Activated CD8-positive, alpha-beta T cell treated with anti-CD3 and anti-CD28 coated beads for 36 hours (primary cell): Measurements from ENCODE around the gene LRRC18. TPM values are rescaled to one million over a fixed set of nuclear protein-coding genes. Genes with fewer than 3 reads are reported as not detected.

Experiments
- ATAC-seq: fragments of 200-7000 bp; cut with Tn5 transposase; one replicate; pipeline ENCODE4 v1.10.0; 2021; ENCODE audit warnings: mild to moderate bottlenecking, moderate library complexity
- CTCF ChIA-PET: fragments of 350-600 bp; sonication (Branson Sonifier 250); formaldehyde crosslinking; loops from one replicate; lab custom pipeline; 2021; ENCODE audit warnings: antibody characterized with exemption; lab: Charles Lee
- POLR2A ChIA-PET: fragments of 350-600 bp; sonication (Branson Sonifier 250); formaldehyde crosslinking; loops from one replicate; lab custom pipeline; 2021; ENCODE audit warnings: antibody characterized with exemption; lab: Charles Lee
- DNase-seq: peaks from one replicate; pipeline ENCODE4 v3.0.0-alpha.2; 2020
- H3K27ac Mint-ChIP-seq: one replicate; pipeline ENCODE4 v1.8.0; 2021; ENCODE audit warnings: mild to moderate bottlenecking, mixed read lengths
- H3K27me3 Mint-ChIP-seq: one replicate; pipeline ENCODE4 v1.8.0; 2021; ENCODE audit warnings: mixed read lengths
- H3K36me3 Mint-ChIP-seq: one replicate; pipeline ENCODE4 v1.8.0; 2021; ENCODE audit warnings: low read depth, mixed read lengths
- H3K4me1 Mint-ChIP-seq: one replicate; pipeline ENCODE4 v1.8.0; 2021; ENCODE audit warnings: low read depth, mixed read lengths
- H3K4me3 Mint-ChIP-seq: one replicate; pipeline ENCODE4 v1.8.0; 2021; ENCODE audit warnings: mild to moderate bottlenecking, moderate library complexity, mixed read lengths
- H3K9me3 Mint-ChIP-seq: one replicate; pipeline ENCODE4 v1.8.0; 2021; ENCODE audit warnings: mixed read lengths
- intact Hi-C: fragments of 100-400 bp; cut with micrococcal nuclease; formaldehyde crosslinking; loops from one replicate; pipeline ENCODE4 v1.10.0; 2022
- total RNA-seq, 2 experiments: library from RNA; stranded (reverse); gene quantifications; one replicate each; pipeline ENCODE4 v1.2.3, GENCODE V29; 2021
- TF ChIP-seq, protein P1 (sequence below): fragments of 200-600 bp; IDR thresholded peaks from one replicate; pipeline ENCODE4 v1.8.0; 2022; ENCODE audit warnings: antibody characterized with exemption, mild to moderate bottlenecking

The LRRC18 gene
- total RNA-seq, 2 experiments from 2014 or later: not detected

DNA sequence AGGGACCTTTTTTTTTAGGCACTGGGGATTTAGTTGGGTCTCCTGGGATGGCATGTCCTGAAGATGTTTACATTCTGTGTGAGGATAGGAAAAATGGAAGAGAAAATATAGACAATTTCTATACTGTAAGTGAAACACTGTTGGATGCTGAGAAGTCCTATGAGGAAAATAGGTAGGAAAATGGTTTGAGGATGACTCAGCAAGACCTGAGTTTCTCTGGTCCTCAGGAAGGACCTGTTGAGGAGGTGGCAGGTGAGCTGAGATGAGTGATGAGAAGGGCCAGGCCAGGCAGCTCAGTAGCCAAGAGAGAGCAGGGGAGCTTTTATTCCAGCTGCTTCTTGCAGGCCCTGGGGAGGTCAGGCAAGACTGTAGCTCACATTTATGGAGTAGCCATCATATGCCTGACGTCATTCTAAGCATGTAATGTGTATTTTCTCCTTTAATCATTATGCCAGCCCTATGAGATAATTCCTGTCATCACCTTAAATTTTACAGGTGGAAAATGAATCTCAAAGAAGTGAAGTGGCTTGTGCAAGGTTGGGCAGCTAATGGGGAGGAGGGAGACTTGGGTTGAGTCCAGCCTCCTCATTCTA is 19.1 kb upstream of the LRRC18 start:
- ChIA-PET POLR2A (no interaction called here), CTCF (no interaction called here)
- ATAC-seq: no peak

DNA sequence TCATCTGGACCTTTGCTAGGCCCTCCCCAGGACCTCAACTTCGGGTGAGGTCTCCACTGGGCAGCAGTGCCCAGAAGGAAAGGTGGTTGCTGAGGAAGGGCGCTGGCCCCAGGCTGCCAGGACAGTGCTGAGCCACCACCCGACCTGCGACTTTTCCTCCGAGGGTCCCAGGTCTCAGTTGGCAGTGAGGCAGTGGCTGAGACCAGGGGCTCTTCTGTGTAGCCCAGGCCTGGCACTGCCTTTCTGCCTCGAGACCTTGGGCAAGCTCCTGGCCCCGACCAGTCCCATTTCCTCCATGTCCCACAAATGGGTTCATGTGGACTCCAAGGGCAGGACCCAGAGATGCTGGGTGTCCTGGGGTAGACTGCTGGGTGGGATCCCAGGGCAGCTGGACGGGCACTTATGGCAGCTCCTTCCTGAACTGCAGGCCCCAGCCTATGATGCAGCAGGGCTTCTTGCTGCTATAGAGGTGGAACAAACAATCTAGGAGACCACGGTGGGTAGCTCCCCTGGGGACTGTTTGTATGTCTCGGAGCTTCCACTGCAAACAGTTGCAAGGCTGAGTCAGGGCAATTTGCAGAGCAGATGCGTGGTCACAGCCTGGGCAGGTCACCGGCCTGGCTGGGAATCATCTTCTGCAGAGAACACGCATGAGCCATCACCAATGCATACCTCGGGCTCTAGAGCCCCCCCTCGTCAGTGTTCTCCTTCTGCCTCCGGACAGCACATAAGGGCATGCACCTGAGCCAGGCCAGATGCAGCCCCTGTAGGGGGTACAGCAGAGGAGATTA is 17.9 kb upstream of the LRRC18 start:
- no peak for ATAC-seq
- POLR2A ChIA-PET: no interaction called here
- no peaks in the 10 kb centered on the region for H3K36me3 Mint-ChIP-seq

More for the DNA sequence above, 19.1 kb upstream of the LRRC18 start:
- intact Hi-C loops: no loop called here
- TF ChIP-seq, protein P1, sequence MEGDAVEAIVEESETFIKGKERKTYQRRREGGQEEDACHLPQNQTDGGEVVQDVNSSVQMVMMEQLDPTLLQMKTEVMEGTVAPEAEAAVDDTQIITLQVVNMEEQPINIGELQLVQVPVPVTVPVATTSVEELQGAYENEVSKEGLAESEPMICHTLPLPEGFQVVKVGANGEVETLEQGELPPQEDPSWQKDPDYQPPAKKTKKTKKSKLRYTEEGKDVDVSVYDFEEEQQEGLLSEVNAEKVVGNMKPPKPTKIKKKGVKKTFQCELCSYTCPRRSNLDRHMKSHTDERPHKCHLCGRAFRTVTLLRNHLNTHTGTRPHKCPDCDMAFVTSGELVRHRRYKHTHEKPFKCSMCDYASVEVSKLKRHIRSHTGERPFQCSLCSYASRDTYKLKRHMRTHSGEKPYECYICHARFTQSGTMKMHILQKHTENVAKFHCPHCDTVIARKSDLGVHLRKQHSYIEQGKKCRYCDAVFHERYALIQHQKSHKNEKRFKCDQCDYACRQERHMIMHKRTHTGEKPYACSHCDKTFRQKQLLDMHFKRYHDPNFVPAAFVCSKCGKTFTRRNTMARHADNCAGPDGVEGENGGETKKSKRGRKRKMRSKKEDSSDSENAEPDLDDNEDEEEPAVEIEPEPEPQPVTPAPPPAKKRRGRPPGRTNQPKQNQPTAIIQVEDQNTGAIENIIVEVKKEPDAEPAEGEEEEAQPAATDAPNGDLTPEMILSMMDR: no peak
- Mint-ChIP-seq H3K27ac (no peak overlapping the region), H3K27me3 (no peaks in the 10 kb centered on the region), H3K4me1 (no peaks in the 10 kb centered on the region), H3K4me3 (no peak overlapping the region), H3K36me3 (no peaks in the 10 kb centered on the region), H3K9me3 (no peaks in the 10 kb centered on the region)
- DNase-seq: no peak

DNA sequence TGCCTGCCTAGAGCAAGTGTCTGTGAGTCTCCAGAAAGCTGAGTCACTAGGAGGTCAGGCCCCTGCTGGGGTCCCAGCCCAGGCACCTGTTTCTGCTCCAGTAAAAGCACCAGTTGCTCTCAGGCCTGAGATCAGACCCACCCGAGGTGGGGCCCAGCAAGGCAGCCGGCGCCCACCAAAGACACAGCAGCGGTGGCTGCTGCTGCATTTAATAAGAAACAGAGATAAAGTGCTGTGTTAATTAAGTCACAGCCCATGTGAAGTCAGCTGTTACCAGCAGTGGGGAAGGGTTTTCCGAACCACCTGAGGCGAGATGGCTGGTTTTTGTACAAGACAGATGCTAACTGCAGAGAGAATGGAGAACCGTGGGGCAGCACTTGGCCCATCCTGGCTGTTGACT is 12.1 kb upstream of the LRRC18 start:
- intact Hi-C loops: no loop called here
- TF ChIP-seq, protein P1: no peak
- Mint-ChIP-seq H3K27ac (no peak overlapping the region), H3K27me3 (no peaks in the 10 kb centered on the region), H3K36me3 (no peaks in the 10 kb centered on the region), H3K9me3 (no peaks in the 10 kb centered on the region), H3K4me3 (no peak overlapping the region), H3K4me1 (no peaks in the 10 kb centered on the region)
- ChIA-PET CTCF (no interaction called here), POLR2A (no interaction called here)
- ATAC-seq: no peak
- no peak for DNase-seq

More for the DNA sequence above, 17.9 kb upstream of the LRRC18 start:
- Mint-ChIP-seq H3K4me1 (no peaks in the 10 kb centered on the region), H3K9me3 (no peaks in the 10 kb centered on the region), H3K27me3 (no peaks in the 10 kb centered on the region), H3K27ac (no peak overlapping the region), H3K4me3 (no peak overlapping the region)
- TF ChIP-seq, protein P1: no peak
- DNase-seq: no peak
- CTCF ChIA-PET: no interaction called here
- intact Hi-C loops: no loop called here

DNA sequence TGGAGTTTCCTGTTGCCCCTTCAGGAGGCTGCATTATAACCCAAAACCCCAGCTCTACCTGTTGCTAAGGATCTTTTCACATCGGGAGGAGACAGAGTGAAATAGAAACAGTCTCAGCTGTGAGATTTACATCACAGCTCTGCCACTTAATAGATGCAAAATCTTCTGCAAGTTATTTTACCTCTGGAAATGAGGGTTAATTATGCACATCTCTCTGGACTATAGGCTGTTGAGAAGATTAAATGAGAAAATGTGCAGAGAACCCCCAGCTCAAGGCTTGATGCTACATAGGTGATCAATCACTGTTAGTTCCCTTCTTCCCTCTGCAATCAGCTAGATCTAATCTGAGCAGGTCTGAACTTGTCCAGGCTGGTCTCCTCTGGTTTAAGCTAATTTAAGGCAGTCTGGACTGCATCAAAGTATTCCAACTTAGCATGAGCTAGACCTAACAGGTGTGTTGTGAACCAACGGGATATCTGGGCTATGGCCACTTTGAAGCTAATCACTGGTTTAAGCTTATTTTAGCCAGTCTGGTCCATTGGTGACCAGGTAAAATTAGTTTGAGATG is 8.9 kb upstream of the LRRC18 start:
- CTCF ChIA-PET: no interaction called here
- TF ChIP-seq, protein P1: no peak

More for the DNA sequence above, 8.9 kb upstream of the LRRC18 start:
- no peak overlapping the region for H3K27ac Mint-ChIP-seq
- no peak overlapping the region for H3K4me3 Mint-ChIP-seq
- intact Hi-C loops: no loop called here
- H3K9me3 Mint-ChIP-seq: no peaks in the 10 kb centered on the region
- DNase-seq (no peak), ATAC-seq (no peak)
- POLR2A ChIA-PET: interaction anchor here (0.6 kb wide), 1 partner anchor 1356 kb away, joined by 3 read pairs; no protein-coding TSS in a partner anchor
- no peaks in the 10 kb centered on the region for H3K27me3 Mint-ChIP-seq
- no peaks in the 10 kb centered on the region for H3K4me1 Mint-ChIP-seq
- H3K36me3 Mint-ChIP-seq: no peaks in the 10 kb centered on the region
